GM19238 (cell line): Measurements from ENCODE around the gene OSBP2.
"Not testable (repeated sequence)": the region's sequence is repeated elsewhere in the genome, so short reads cannot be mapped to it uniquely, and the experiment has no call there.

Experiments
- DNase-seq: peaks from one replicate; pipeline ENCODE4 v3.0.0; 2011; ENCODE audit warnings: low spot score; ENCODE audit not compliant: insufficient read length

OSBP2 gene

DNA sequence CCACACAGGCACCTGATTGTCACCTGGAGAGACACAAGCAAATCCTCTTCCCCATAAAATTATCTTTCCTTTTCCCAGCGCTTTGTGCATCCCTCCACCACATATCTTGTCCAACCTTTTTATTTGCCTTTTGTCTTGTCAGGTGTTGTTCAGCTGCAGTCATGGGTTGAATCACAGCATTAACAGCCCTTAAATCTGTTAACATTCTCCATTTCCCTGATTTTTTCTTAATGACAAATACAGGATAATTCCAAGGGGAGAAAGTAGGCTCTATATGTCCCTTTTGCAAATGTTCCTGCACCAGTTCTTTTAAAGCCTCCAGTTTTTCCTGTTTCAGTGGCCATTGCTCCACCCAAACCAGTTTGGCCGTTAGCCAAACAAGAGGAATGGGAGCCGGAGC lies 18.1 kb upstream of the OSBP2 start:
- not testable (repeated sequence) for DNase-seq

DNA sequence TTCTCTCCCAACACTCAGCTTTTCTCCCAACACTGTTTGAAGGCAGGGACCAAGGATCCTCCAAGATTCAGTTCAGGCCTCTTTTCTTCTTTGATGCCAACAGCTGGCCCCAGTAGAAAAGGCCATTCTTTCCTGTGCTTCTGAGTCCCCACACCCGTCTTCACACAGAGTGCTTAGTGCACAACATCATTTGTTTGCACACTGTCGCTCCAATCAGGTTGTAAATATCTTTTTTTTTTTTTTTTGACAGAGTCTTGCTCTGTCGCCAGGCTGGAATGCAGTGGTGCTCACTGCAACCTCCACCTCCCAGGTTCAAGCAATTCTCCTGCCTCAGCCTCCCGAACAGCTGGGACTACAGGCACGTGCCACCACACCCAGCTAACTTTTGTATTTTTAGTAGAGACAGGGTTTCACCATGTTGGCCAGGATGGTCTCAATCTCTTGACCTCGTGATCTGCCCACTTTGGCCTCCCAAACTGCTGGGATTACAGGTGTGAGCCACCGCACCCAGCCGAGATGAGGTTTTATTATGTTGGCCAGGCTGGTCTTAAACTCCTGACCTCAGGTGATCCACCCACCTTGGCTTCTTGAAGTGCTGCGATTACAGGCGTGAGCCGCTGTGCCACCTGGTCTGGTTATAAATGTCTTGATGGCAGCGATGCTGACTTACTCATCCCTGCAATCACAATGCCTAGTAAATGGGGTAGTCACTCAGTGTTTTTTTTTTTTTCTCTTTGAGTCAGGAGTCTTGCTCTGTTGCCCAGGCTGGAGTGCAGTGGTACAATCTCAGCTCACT lies 14.6 kb upstream of the OSBP2 start:
- DNase-seq: not testable (repeated sequence)

DNA sequence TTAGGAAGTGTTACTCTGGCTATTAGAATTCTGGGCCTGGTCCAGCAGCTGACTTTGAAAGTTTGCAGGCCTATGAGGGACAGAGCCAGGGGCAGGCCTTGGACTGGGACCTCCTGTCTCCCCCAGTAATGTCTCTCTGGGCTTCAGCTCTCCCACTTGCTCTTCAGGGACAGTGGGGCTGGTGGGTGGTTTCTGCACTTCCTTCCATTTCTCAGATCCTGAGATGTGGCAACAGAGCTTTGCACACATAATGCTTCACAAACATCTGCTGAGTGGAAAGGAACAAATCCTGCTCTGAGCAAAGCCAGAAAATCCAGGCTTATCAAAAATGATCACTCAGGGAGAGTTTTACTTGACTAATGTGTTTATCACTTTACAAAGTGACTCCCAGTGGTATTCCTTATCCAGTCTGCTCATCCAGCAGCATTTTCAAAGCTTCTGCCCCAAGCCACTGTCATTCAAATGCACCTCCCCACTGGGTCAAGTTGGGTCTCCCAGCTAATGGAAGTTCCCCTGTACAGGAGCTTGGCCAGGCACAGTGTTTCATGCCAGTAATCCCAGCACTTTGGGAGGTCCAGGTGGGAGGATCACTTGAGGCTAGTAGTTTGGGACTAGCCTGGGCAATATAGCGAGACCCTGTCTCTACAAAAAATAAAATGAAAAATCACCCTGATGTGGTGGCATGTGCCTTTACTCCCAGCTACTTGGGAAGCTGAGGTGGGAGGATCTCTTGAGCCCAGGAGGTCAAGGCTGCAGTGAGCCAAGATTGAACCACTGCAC lies 13.5 kb upstream of the OSBP2 start:
- no peak for DNase-seq

DNA sequence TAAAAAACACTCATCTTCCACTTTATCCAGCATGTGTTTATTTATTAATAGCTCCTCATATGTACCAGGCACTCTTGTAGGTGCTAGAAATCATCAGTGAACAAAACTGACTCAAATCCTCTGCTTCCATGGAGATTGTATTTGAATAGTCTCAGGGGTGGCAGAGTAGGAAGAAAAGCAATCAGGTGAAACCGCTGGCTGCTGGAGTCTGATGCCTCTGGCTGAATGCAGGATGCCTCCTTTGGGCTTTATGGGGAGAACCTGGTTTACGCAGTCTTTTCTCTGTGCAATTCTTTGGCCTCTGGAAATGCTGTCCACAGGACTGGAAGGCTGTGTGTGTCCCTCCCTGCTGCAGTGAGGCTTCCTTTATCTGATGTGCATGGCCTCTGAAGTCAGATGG lies 12.8 kb upstream of the OSBP2 start:
- no peak for DNase-seq

DNA sequence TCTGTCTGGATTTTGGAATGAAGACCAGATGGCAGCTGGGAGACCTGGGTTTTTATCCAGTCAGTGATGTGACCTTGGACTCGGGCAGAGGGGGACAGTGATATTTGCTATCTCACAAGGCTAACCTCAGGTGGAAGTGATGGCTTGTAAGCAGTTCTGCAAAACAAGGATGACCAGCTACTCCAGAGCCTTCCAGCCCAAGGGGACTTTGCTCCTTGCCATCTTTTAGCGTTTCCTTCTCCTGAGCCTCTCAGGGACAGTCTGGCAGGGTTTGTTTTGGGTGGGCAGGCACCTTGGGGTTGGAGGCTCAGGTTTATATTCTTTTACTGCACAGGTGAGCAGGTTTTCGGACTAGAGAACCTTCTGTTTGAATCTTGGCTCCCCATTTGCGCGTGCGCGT lies 9.5 kb upstream of the OSBP2 start:
- DNase-seq: no peak

DNA sequence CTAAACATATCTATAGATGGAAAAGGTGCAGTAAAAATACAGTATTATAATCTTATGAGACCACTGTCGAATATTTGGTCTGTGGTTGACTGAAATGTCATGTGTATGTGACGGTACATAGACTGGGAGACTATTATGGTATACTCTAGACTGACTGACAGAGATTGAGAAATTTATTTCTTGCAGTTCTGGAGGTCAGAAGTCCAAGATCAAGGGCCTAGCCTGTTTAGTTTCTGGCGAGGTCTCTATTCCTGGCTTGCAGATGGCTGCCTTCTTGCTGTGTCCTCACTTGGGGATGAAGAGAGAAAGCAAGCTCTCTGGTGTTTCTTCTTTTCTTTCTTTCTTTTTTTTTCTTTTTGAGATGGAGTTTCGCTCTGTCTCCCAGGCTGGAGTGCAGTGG lies 7.3 kb upstream of the OSBP2 start:
- DNase-seq: no peak

DNA sequence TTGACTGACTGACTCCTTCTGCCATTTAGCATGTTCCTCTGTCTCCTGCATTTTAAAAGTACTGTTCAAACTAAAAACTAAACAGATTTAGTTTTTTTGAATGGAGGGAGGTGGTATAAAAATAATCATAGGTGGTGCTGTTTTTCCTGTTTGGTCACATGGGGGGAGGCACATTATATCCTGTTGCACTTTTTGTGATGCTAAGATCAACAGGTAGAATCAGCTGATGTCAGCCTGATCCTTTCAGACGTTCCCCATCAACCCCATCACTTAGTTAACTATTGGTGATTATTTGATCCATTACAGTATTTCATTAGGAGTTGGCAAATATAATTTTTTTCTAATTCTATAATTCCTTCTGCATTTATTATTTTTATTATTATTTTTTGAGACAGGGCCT lies 5.1 kb upstream of the OSBP2 start:
- no peak for DNase-seq

DNA sequence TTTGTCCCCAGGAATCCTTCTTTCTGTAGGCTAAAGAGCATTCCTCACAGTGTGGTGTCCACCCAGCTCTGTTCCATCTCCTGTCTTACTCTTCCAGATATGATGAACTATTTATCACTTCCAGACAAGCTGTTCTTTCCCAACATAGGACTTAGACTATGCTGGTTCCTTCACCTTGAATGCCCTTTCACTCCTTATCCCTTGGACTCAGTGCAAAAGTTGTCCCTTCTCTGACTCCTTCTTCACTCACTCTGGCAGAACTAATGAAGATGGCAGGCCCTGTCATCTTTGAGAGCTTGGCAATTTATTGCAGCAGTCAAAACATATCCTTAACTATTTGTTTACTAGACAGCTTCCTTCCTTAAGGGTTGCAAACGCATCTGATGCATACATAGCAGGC lies 3.5 kb upstream of the OSBP2 start:
- no peak for DNase-seq

DNA sequence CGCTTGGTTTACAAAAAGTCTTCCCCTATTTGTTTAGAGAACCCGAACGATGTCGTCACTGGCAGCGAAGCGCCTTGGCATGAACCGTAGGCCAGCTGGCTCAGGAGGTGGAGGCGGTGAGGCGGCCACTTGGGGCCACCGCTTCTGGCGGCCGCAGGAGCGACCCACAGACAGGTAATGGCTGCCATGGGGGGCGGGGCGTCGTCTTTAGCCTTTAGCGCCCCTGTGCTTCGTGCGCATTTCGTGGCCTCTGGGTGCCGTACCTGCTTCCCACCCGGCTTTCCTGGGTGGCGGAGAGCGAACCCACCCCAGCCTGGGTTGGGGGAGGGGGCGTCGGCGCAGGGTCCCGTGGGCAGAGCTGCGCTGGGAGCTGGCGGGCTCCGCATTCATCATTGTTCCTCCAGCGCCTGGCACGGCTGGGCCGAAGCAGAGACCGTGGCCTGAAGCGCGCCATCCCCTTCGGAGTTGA lies 469 bp upstream of the OSBP2 start:
- DNase-seq: no peak

DNA sequence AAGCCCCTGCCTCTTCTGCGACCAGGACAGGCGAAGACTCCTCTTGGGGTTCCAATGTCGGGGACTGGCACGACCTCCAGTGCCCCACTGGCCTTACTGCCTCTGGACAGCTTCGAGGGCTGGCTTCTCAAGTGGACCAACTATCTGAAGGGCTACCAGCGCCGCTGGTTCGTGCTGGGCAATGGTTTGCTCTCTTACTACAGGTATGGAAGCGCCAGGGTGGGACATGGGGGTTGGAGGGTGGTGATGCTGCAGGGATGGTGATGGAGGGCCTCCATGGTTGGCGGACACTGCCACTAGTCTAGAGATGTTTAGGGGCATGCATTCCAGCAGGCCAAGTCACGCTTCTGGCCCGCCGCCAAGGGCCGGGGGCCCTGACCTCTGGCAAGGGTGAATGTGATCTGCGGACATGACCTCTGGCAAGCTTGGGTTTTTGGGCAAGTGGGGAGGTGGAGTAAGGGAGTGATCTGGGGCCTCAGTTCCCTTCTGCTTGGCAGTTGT lies 727 bp downstream of the OSBP2 start:
- no peak for DNase-seq

DNA sequence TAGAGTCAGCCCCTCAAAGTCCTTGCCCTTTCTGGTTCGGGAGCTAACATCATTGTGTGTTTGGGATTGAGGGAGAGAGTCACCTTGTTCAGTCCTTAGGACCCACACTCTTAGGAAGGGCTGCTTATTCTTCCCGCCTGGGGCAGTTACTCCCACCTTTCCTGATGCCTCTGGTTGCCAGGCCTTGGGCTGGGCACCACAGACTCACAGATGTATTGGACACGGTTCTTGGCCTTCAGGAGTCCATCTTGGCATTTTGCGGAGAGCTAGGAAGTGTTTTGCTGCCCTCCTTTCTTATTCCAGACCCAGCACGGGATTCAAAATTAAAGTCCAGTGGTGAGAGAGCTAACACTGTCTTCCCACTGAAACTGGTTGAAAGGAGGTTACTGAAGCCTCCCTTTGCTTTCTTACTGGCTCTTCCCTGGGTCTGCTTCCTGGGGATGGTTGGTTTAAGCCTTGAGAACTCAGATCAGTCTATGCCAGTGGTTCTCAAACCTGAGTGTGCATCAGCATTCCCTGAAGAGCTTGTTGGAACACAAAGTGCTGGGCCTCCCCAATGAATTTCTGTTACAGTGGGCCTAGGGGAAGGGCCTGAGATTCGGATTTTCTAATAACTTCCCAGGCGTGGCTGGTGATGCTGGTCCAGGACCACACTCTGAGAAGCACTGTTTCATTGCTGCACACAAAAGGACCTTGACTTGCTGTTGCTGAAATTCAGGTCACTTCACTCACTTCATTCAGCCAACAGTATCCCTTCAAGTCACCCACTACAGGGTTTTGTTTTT lies 1.4 kb downstream of the OSBP2 start:
- DNase-seq: no peak

DNA sequence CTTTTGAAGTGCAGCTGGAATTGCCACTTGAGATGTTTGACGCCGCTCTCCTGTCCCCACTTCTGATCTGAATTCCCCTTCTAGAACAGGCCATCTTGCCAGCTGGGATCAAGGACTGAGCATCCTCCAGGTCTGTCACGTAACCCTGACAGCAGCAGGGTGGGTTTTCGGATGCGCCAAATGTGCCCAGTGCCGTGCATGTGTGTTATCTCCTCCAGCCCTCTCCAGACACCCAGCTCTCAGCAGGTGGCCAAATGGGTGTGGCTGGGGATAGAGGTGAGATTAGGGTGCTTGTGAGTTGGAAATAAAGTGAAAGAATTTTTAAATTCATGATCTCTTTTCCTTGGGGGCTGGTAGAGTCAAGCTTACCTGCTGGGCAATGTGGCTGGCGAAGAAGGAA lies 3.3 kb downstream of the OSBP2 start:
- DNase-seq: no peak

DNA sequence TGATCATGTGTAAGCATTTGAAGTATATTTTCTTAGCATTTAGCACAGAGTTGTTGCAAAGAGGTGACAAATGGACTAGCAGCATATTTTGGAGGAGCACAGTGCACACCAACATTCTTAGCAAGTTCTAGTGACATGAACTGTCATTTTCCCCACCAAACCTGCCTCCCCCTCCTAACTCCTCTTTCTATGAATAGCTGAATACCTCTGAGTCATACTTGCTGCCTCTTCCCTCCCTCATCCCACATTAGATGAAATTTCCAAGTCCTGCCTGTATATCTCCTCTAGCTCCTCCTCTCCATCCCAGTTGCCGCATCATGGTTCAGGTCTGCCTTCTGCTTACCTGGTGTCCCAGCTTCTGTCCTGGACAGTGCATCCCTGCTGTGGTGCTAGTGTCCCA lies 7.2 kb downstream of the OSBP2 start:
- DNase-seq: no peak

DNA sequence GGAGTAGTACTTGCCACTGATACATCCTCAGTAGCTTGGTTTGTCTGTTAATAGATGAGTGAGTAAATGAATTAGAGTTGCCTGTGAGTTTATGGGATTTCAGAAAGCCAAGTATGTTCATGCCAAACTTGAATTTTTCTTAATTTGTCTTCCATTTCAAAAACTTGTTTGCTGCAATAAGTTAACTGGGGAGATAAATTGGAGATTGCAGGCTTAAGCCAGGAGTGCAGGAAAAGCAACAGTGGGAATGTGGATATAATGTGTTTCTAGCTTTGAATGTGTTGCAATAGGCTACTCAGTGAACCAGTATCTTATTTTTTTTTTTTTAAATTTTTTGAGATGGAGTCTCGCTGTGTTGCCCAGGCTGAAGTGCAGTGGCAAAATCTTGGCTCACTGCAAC lies 8.2 kb downstream of the OSBP2 start:
- no peak for DNase-seq

DNA sequence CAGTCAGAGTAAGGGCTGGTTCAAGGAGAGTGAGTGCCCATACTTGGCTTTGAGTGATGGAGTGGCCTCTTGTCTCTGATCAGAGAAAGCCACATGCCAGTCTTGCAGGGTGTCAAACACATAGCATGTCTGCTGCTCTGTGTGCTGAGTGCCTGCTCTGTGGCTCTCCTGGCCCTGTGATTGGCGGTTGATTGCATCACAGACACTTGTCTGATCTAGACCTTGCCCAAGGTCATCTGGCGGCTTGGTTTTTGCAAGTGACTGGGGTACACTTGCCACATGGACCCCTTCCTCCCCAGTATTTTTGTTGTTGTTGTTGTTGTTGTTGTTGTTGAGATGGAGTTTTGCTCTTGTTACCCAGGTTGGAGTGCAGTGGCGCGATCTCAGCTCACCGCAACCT lies 10.3 kb downstream of the OSBP2 start:
- DNase-seq: no peak

DNA sequence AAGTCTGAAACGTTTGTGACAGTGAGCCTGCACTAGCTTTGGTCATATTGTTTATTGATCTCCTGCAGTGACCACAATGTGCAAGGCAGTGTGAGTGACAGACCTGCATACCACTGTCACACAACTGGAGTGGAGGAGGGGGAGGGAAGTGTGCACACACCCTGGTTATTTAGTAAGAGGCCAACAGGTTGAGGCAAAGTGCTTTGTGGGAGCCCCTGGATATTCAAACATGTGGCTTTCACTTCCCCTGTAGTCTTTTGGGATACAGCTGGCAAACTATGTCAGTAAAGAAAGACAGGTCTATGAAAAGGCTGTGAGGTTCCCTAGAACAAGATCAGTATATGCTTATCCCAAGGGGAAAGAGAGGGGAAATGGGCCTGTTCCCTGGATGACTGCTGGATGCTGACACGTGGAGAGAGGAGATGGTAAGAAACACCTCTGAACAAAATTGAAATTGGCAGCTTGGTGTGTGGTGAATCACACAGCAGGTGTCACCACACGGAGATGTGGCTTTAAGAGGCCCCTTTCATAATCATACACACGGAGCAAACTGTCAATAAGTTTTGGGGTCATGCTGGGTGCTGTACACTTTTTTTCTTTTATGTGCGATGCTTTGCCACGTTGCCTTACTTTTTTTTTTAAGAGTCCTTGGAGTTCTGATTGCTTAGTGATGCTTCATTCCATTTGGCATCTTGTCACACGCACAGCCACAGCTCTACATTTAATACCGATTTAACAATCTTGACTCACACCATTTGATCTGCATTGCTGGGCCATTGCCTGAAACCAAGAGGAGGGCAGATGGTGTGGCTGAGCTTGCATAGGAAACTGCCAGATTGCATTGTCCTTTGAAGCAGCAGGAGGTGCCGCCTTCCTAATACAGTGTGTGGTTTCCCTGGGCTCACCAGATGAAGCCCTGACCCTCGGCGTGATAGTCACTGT lies 11.3 kb downstream of the OSBP2 start:
- no peak for DNase-seq

DNA sequence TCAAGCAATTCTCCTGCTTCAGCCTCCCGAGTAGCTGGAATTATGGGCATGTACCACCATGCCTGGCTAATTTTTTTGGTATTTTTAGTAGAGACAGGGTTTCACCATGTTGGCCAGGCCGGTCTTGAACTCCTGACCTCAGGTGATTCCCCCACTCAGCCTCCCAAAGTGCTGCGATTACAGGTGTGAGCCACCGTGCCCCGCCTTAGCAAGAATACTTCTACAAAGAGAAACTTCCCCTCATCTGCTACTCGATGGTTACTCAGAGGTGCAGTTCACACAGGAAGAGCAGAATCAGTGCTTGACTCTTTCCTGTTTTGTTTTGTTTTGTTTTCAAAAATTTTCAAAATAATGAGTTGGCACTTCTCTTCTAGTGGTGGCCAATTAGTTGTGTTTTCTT lies 15.3 kb downstream of the OSBP2 start:
- DNase-seq: not testable (repeated sequence)

DNA sequence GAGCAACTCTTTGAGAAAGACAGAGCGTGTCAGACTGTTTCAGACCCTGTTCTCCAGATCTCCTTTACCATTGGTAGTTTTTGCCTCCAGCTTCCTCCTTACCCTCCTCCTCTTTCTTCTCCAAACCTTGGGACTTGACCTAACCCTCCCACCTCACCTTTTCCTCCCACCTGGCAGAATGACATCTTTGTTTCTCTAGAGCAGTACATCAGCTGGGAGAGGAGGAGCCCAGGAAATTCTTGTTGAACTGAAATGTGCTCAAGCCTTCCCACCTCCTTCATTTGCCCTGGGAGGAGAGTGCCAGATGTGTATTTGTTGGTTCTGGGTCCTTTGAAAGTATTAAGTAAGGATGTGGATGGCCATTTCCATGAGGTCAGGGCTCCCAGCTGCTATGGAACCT lies 17.4 kb downstream of the OSBP2 start:
- DNase-seq: no peak

DNA sequence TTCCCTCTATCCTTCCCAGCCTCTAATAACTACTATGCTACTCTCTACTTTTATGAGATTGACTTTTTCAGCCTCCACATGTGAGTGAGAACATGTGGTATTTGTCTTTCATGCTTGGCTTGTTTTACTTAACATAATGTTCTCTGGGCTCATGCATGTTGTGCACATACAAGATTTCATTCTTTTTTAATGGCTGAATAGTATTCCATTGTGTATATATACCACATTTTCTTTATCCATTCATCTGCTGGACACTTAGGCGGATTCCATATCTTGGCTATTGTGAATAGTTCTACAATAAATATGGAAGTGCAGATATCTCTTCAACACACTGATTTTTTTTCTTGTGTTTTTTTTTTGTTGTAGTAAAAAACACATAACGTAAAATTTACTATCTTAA lies 19.4 kb downstream of the OSBP2 start:
- no peak for DNase-seq

DNA sequence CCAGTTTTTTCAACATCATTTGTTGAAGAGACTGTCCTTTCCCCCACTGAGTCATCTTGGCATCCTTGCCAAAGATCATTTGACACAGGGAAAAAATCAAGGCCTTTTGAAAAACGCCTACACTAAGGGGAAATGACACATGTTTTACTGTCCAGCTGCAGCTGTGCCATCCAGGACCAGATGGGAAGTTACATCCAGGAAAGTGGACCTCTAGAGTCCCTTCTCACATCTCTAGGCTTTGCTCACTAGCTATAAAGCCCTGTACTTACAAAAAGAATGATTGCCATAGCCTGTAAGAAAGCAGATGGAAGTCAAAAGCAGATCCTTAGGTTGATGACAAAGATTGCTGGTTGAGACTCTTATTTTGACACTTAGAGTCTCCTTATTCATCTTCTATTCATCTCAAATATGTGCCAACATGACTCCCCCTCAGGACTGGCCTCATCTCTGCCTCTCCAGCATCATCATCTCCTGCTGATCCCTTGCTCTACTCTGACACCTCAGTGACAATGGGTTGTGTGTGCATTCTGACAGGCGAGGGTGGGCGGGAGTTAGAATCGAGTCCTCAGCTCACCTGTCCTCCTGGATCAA lies 22.8 kb downstream of the OSBP2 start:
- DNase-seq: no peak
